GDM1 (cell line): ENCODE results near the gene MTF1.
A peak's percentile ranks its signal among the peaks of the same experiment; 100 is the strongest.
"Not testable (repeated sequence)": the region's sequence is repeated elsewhere in the genome, so short reads cannot be mapped to it uniquely, and the experiment has no call there.

Experiments used
- DNase-seq: peaks from one replicate; lab custom pipeline; 2025; lab: John Stamatoyannopoulos, UW

The MTF1 gene

GRCh38 chr1:37859507-37860345 is at the start of gene MTF1:
Gene MTF1, minus strand, starts transcription at chr1:37859592. Its CDS starts 1,934 bp downstream, at chr1:37857658.
- DNase-seq = peak; percentile 94

- not testable (repeated sequence) for DNase-seq
These were observed 49.1 kb upstream of the MTF1 start for GRCh38 chr1:37908531-37908930.

- not testable (repeated sequence) for DNase-seq
These were observed 48.2 kb upstream of the MTF1 start for GRCh38 chr1:37907416-37908125.

- not testable (repeated sequence) for DNase-seq
These were observed 47.2 kb upstream of the MTF1 start for GRCh38 chr1:37906591-37906990.

GRCh38 chr1:37905727-37906126 is 46.3 kb upstream of the MTF1 start:
- DNase-seq = no peak

GRCh38 chr1:37903921-37904320 is 44.5 kb upstream of the MTF1 start:
- DNase-seq = not testable (repeated sequence)

GRCh38 chr1:37902983-37903382 is 43.6 kb upstream of the MTF1 start:
- DNase-seq = no peak

GRCh38 chr1:37901893-37902225 is 42.5 kb upstream of the MTF1 start:
- DNase-seq = no peak

- no peak for DNase-seq
These were observed 42.0 kb upstream of the MTF1 start for GRCh38 chr1:37901191-37901892.

GRCh38 chr1:37897563-37897962 is 38.2 kb upstream of the MTF1 start:
- not testable (repeated sequence) for DNase-seq

GRCh38 chr1:37893673-37894072 is 34.3 kb upstream of the MTF1 start:
- DNase-seq = no peak

- no peak for DNase-seq
These were observed 33.0 kb upstream of the MTF1 start for GRCh38 chr1:37892151-37893047.

- DNase-seq = no peak
These were observed 31.1 kb upstream of the MTF1 start for GRCh38 chr1:37890378-37891014.

- DNase-seq = no peak
These were observed 28.8 kb upstream of the MTF1 start for GRCh38 chr1:37888022-37888700.

- DNase-seq = no peak
These were observed 24.8 kb upstream of the MTF1 start for GRCh38 chr1:37884145-37884544.

GRCh38 chr1:37883671-37884070 is 24.3 kb upstream of the MTF1 start:
- no peak for DNase-seq

GRCh38 chr1:37879865-37880264 is 20.5 kb upstream of the MTF1 start:
- DNase-seq = no peak

- no peak for DNase-seq
These were observed 18.7 kb upstream of the MTF1 start for GRCh38 chr1:37878071-37878470.

- DNase-seq = no peak
These were observed 16.4 kb upstream of the MTF1 start for GRCh38 chr1:37875833-37876232.

GRCh38 chr1:37872692-37873091 is 13.3 kb upstream of the MTF1 start:
- DNase-seq = no peak

- no peak for DNase-seq
These were observed 9.1 kb upstream of the MTF1 start for GRCh38 chr1:37868466-37868865.
